Naive thymus-derived CD4-positive, alpha-beta T cell (primary cell): Measurements from ENCODE around the gene HACD2. TPM values are rescaled to one million over a fixed set of nuclear protein-coding genes. Genes with fewer than 3 reads are reported as not detected.

Source experiments
- ATAC-seq: fragments of 150-1000 bp; cut with Tn5 transposase; 2 replicates; pipeline ENCODE4 v1.10.0; 2021; ENCODE audit warnings: mild to moderate bottlenecking, moderate library complexity
- CTCF ChIA-PET: fragments of 350-600 bp; sonication (Branson Sonifier 250); formaldehyde crosslinking; loops from one replicate; lab custom pipeline; 2021; ENCODE audit warnings: antibody characterized with exemption; lab: Charles Lee
- POLR2A ChIA-PET: fragments of 350-600 bp; sonication (Branson Sonifier 250); formaldehyde crosslinking; loops from one replicate; lab custom pipeline; 2021; ENCODE audit warnings: antibody characterized with exemption, inconsistent platforms; lab: Charles Lee
- DNase-seq, 9 donors: peaks; one replicate each; pipeline versions ENCODE4 v3.0.0 to v3.0.0-alpha.2; 2020 to 2022; ENCODE audit warnings: mixed read lengths in 1 of 9
- H3K27ac ChIP-seq: one replicate; pipeline ENCODE4 v1.7.0; 2013; ENCODE audit warnings: mild to moderate bottlenecking, low read depth, low read length, moderate library complexity
- H3K27me3 ChIP-seq, 2 donors: one replicate each; pipeline ENCODE4 v1.7.0; 2013; ENCODE audit warnings: low read length in 2 of 2, mild to moderate bottlenecking in 2 of 2, moderate library complexity in 2 of 2; ENCODE audit not compliant: control insufficient read depth in 2 of 2, insufficient read depth in 2 of 2
- H3K36me3 ChIP-seq, 3 experiments: 1 replicate in 2 of 3; 2 replicates in 1 of 3; pipeline ENCODE4 v1.7.0; 2013; ENCODE audit warnings: low read length in 3 of 3, mild to moderate bottlenecking in 3 of 3, moderate library complexity in 1 of 3; ENCODE audit not compliant: insufficient read depth in 3 of 3, control insufficient read depth in 2 of 3
- H3K4me1 ChIP-seq, 2 donors: one replicate each; pipeline ENCODE4 v1.7.0; 2013; ENCODE audit warnings: low read length in 2 of 2, mild to moderate bottlenecking in 2 of 2, moderate library complexity in 1 of 2; ENCODE audit not compliant: control insufficient read depth in 2 of 2, insufficient read depth in 2 of 2
- H3K4me3 ChIP-seq: 2 replicates; pipeline ENCODE4 v1.7.0; 2013; ENCODE audit warnings: mild to moderate bottlenecking, low read length
- H3K9me3 ChIP-seq, 3 experiments: 1 replicate in 2 of 3; 2 replicates in 1 of 3; pipeline ENCODE4 v1.7.0; 2013; ENCODE audit warnings: low read length in 3 of 3; ENCODE audit not compliant: control insufficient read depth in 2 of 3
- H3K27ac Mint-ChIP-seq, 9 donors: one replicate each; pipeline ENCODE4 v1.8.0; 2020 to 2022; ENCODE audit warnings: mixed read lengths in 9 of 9, mild to moderate bottlenecking in 8 of 9, moderate library complexity in 5 of 9, inconsistent platforms in 2 of 9
- H3K27me3 Mint-ChIP-seq, 5 donors: one replicate each; pipeline ENCODE4 v1.8.0; 2021 to 2022; ENCODE audit warnings: mixed read lengths in 5 of 5, mild to moderate bottlenecking in 1 of 5
- H3K36me3 Mint-ChIP-seq, 5 donors: one replicate each; pipeline ENCODE4 v1.8.0; 2020 to 2022; ENCODE audit warnings: mixed read lengths in 5 of 5, mild to moderate bottlenecking in 3 of 5, inconsistent platforms in 1 of 5
- H3K4me1 Mint-ChIP-seq, 7 donors: one replicate each; pipeline ENCODE4 v1.8.0; 2020 to 2022; ENCODE audit warnings: mixed read lengths in 7 of 7, mild to moderate bottlenecking in 3 of 7, inconsistent platforms in 1 of 7
- H3K4me3 Mint-ChIP-seq, 10 donors: one replicate each; pipeline ENCODE4 v1.8.0; 2020 to 2022; ENCODE audit warnings: mild to moderate bottlenecking in 10 of 10, mixed read lengths in 10 of 10, moderate library complexity in 6 of 10, inconsistent platforms in 2 of 10
- H3K9me3 Mint-ChIP-seq, 11 donors: one replicate each; pipeline ENCODE4 v1.8.0; 2020 to 2022; ENCODE audit warnings: mixed read lengths in 11 of 11, mild to moderate bottlenecking in 4 of 11, inconsistent platforms in 1 of 11, moderate library complexity in 1 of 11
- intact Hi-C, 2 donors: fragments of 100-400 bp; cut with micrococcal nuclease; formaldehyde crosslinking; loops; one replicate each; pipeline ENCODE4 v1.15.1; 2023
- polyA plus RNA-seq, 2 donors: library from polyadenylated mRNA; unstranded; fragments of 300-500 nt; fragmentation: Illumina TruSeq; gene quantifications; one replicate each; pipeline ENCODE4 v1.2.3, GENCODE V29; 2021
- total RNA-seq, 6 experiments: library from RNA in 5 of 6; stranded (reverse) in 5 of 6; gene quantifications; 1 replicate in 5 of 6; 2 replicates in 1 of 6; pipeline ENCODE4 v1.2.3 and lab custom pipeline; 2021 to 2026

The HACD2 gene
- total and polyA plus RNA-seq, 7 experiments from 2014 or later = 14.7 to 28.3 (median 19.8) TPM

DNA sequence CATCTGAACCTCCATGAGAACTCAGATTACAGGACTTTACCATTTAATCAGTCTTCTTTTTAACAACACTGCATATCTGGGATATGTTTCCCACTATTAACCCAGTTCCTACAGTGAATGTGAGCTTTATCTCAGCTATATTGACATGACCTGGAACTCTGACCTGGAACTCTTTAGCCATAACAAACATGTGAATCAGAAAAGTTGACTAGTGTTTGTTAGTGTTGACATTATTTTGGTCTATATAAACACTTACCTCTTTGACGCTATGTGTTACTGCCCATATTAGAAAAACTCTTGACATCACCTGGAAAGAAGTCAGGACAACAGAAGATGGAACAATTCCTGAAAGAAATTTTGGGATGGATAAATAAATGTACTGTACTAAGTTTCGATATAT is 56.7 kb downstream of the HACD2 start:
- Mint-ChIP-seq H3K4me3 (no peak overlapping the region), H3K27me3 (no peaks in the 10 kb centered on the region)

GRCh38 chr3:123527046-123527445 is 57.8 kb downstream of the HACD2 start:
- Mint-ChIP-seq H3K4me1 (peaks cover 18 to 54% (median 41%) of the 10 kb centered on the region in 7 donors), H3K27me3 (no peaks in the 10 kb centered on the region), H3K4me3 (no peak overlapping the region), H3K36me3 (peaks cover 0 to 24% (median 17%) of the 10 kb centered on the region in 5 donors), H3K27ac (peak overlapping the region in 2 of 9 donors; percentile 38 to 56), H3K9me3 (peaks cover 0 to 1% (median 0%) of the 10 kb centered on the region in 11 donors)
- POLR2A ChIA-PET = no interaction called here
- Histone ChIP-seq H3K27ac (no peak overlapping the region), H3K4me1 (peaks cover 0 to 23% of the 10 kb centered on the region in 2 donors), H3K36me3 (peaks cover 0 to 10% (median 0%) of the 10 kb centered on the region in 3 experiments), H3K9me3 (no peaks in the 10 kb centered on the region), H3K4me3 (no peak overlapping the region), H3K27me3 (no peaks in the 10 kb centered on the region)
- CTCF ChIA-PET = no interaction called here
- DNase-seq (no peak), ATAC-seq (no peak)
- intact Hi-C loops = no loop called here

More for the DNA sequence above, 56.7 kb downstream of the HACD2 start:
- Histone ChIP-seq H3K4me3 (no peak overlapping the region), H3K4me1 (peaks cover 0 to 22% of the 10 kb centered on the region in 2 donors), H3K9me3 (no peaks in the 10 kb centered on the region), H3K36me3 (peaks cover 0 to 10% (median 0%) of the 10 kb centered on the region in 3 experiments), H3K27ac (no peak overlapping the region), H3K27me3 (no peaks in the 10 kb centered on the region)
- intact Hi-C loops = no loop called here
- no peak overlapping the region for H3K27ac Mint-ChIP-seq
- ChIA-PET CTCF (no interaction called here), POLR2A (no interaction called here)
- H3K9me3 Mint-ChIP-seq = peaks cover 0 to 1% (median 0%) of the 10 kb centered on the region in 11 donors
- H3K36me3 Mint-ChIP-seq = peaks cover 0 to 24% (median 17%) of the 10 kb centered on the region in 5 donors
- H3K4me1 Mint-ChIP-seq = peaks cover 13 to 46% (median 30%) of the 10 kb centered on the region in 7 donors
- no peak for ATAC-seq
- DNase-seq = no peak

DNA sequence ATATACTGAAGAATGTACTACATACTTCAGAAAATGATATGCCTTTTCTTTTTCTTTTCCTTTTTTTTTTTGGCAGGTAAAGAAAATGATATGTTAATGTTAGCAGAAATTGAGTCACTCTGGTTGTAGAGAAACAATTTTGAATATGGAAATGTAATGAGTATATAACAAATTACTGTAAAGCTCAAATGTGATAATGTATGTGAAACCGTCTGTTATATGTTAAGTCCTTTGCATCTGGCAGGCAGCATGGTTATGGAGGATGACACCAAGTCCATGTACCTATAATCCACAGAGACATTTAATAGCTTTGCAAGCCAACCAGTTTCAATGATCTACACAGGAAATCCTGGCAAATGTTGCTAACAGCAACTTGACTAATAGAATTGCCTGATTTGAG is 58.4 kb downstream of the HACD2 start:
- no peak overlapping the region for H3K4me3 ChIP-seq
- ATAC-seq (no peak), DNase-seq (no peak)
- H3K9me3 Mint-ChIP-seq = peaks cover 0 to 1% (median 0%) of the 10 kb centered on the region in 11 donors
- no peaks in the 10 kb centered on the region for H3K27me3 ChIP-seq
- no peak overlapping the region for H3K4me3 Mint-ChIP-seq
- peak overlapping the region in 2 of 9 donors; percentile 38 to 39 for H3K27ac Mint-ChIP-seq
- intact Hi-C loops = no loop called here
- H3K27ac ChIP-seq = no peak overlapping the region
- H3K36me3 Mint-ChIP-seq = peaks cover 0 to 24% (median 17%) of the 10 kb centered on the region in 5 donors
- peaks cover 4 to 23% of the 10 kb centered on the region in 2 donors for H3K4me1 ChIP-seq
- no peaks in the 10 kb centered on the region for H3K27me3 Mint-ChIP-seq
- H3K9me3 ChIP-seq = no peaks in the 10 kb centered on the region
- peaks cover 0 to 10% (median 0%) of the 10 kb centered on the region in 3 experiments for H3K36me3 ChIP-seq
- peaks cover 21 to 60% (median 46%) of the 10 kb centered on the region in 7 donors for H3K4me1 Mint-ChIP-seq
- ChIA-PET CTCF (no interaction called here), POLR2A (no interaction called here)

- DNase-seq (no peak), ATAC-seq (no peak)
- no peak overlapping the region for H3K4me3 ChIP-seq
- Mint-ChIP-seq H3K27ac (peak overlapping the region in 6 of 9 donors; percentile 17 to 87 (median 48)), H3K4me3 (no peak overlapping the region), H3K36me3 (peaks cover 0 to 24% (median 17%) of the 10 kb centered on the region in 5 donors), H3K4me1 (peaks cover 27 to 67% (median 54%) of the 10 kb centered on the region in 7 donors), H3K27me3 (no peaks in the 10 kb centered on the region), H3K9me3 (peaks cover 0 to 1% (median 0%) of the 10 kb centered on the region in 11 donors)
- no peaks in the 10 kb centered on the region for H3K27me3 ChIP-seq
- CTCF ChIA-PET = no interaction called here
- peaks cover 10 to 23% of the 10 kb centered on the region in 2 donors for H3K4me1 ChIP-seq
- intact Hi-C loops = no loop called here
- H3K27ac ChIP-seq = no peak overlapping the region
- peaks cover 0 to 10% (median 0%) of the 10 kb centered on the region in 3 experiments for H3K36me3 ChIP-seq
- POLR2A ChIA-PET = interaction anchor here (0.6 kb wide), 1 partner anchor 20 kb away, joined by 3 read pairs; no protein-coding TSS in a partner anchor
- no peaks in the 10 kb centered on the region for H3K9me3 ChIP-seq
These were observed 59.4 kb downstream of the HACD2 start for GRCh38 chr3:123525433-123525832.

GRCh38 chr3:123524981-123525380 is 59.9 kb downstream of the HACD2 start:
- ChIA-PET CTCF (no interaction called here), POLR2A (no interaction called here)
- intact Hi-C loops = no loop called here
- peaks cover 27 to 67% (median 54%) of the 10 kb centered on the region in 7 donors for H3K4me1 Mint-ChIP-seq
- no peaks in the 10 kb centered on the region for H3K27me3 Mint-ChIP-seq
- peak overlapping the region in 7 of 9 donors; percentile 17 to 96 (median 48) for H3K27ac Mint-ChIP-seq
- DNase-seq = no peak
- H3K9me3 Mint-ChIP-seq = peaks cover 0 to 1% (median 0%) of the 10 kb centered on the region in 11 donors
- H3K9me3 ChIP-seq = no peaks in the 10 kb centered on the region
- peaks cover 0 to 10% (median 0%) of the 10 kb centered on the region in 3 experiments for H3K36me3 ChIP-seq
- H3K27ac ChIP-seq = no peak overlapping the region
- peaks cover 0 to 24% (median 17%) of the 10 kb centered on the region in 5 donors for H3K36me3 Mint-ChIP-seq
- H3K27me3 ChIP-seq = no peaks in the 10 kb centered on the region
- H3K4me3 ChIP-seq = no peak overlapping the region
- ATAC-seq = no peak
- H3K4me3 Mint-ChIP-seq = peak overlapping the region in 1 of 10 donors; percentile 22
- peaks cover 10 to 23% of the 10 kb centered on the region in 2 donors for H3K4me1 ChIP-seq

DNA sequence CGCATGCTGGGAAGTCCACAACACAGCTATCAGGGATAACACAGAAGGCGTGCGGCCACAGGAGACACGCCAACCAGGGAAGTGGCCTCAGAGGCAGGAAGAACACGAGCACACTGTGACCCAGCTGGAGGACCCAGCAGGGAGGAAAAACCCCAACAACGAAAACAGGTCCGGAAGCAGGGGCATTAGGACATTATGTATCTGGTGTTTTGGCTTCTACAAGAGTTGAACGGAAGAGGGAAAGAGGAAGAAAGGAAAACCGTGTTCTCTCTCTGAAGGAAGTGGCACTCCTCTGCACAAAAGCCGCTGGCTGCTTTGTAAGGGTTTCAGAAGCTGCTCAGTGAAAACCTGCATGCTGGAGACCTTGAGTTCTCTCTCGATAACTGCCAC is 61.8 kb downstream of the HACD2 start:
- peak overlapping the region; percentile 37 to 97 (median 88) for H3K27ac Mint-ChIP-seq
- H3K27me3 Mint-ChIP-seq = no peaks in the 10 kb centered on the region
- peaks cover 30 to 67% (median 54%) of the 10 kb centered on the region in 7 donors for H3K4me1 Mint-ChIP-seq
- CTCF ChIA-PET = no interaction called here
- ATAC-seq (peak; percentile 42), DNase-seq (peak in 2 of 9 donors; percentile 5 to 12)
- H3K9me3 Mint-ChIP-seq = peaks cover 0 to 1% (median 0%) of the 10 kb centered on the region in 11 donors
- Histone ChIP-seq H3K4me3 (no peak overlapping the region), H3K9me3 (no peaks in the 10 kb centered on the region), H3K36me3 (peaks cover 0 to 10% (median 0%) of the 10 kb centered on the region in 3 experiments), H3K4me1 (peaks cover 20 to 23% of the 10 kb centered on the region in 2 donors), H3K27me3 (no peaks in the 10 kb centered on the region), H3K27ac (peak overlapping the region; percentile 43)
- intact Hi-C loops = no loop called here
- peak overlapping the region; percentile 10 to 76 (median 70) for H3K4me3 Mint-ChIP-seq
- peaks cover 0 to 20% (median 17%) of the 10 kb centered on the region in 5 donors for H3K36me3 Mint-ChIP-seq
- POLR2A ChIA-PET = no interaction called here
